Smooth muscle cell (in vitro differentiated cells): ENCODE measurements around the gene ZSCAN2. TPM values are rescaled to one million over a fixed set of nuclear protein-coding genes. Genes with fewer than 3 reads are reported as not detected.

Experiments used
- DNase-seq: peaks from one replicate; lab custom pipeline; 2025; ENCODE audit not compliant: unreplicated experiment; lab: John Stamatoyannopoulos, UW
- H2AFZ ChIP-seq: fragments of 200-600 bp; sonication (generic); 2 replicates; pipeline ENCODE4 v1.6.0; 2016; ENCODE audit warnings: antibody characterized with exemption, low read depth, mild to moderate bottlenecking
- H3F3A ChIP-seq: fragments of 200-600 bp; sonication (generic); 2 replicates; pipeline ENCODE4 v1.6.0; 2017; ENCODE audit warnings: antibody characterized with exemption, low read depth
- H3K27ac ChIP-seq: fragments of 200-600 bp; sonication (generic); 2 replicates; pipeline ENCODE4 v1.5.1; 2016; ENCODE audit warnings: low read depth, mild to moderate bottlenecking
- H3K27me3 ChIP-seq: fragments of 200-600 bp; sonication (generic); 2 replicates; pipeline ENCODE4 v1.6.1; 2016; ENCODE audit warnings: low read depth, mild to moderate bottlenecking
- H3K36me3 ChIP-seq: fragments of 200-600 bp; sonication (generic); 2 replicates; pipeline ENCODE4 v1.5.1; 2016; ENCODE audit warnings: low read depth
- H3K4me1 ChIP-seq: fragments of 200-600 bp; sonication (generic); 2 replicates; pipeline ENCODE4 v1.5.1; 2016; ENCODE audit warnings: low read depth
- H3K4me2 ChIP-seq: fragments of 200-600 bp; sonication (generic); 2 replicates; pipeline ENCODE4 v1.6.0; 2016; ENCODE audit warnings: mild to moderate bottlenecking
- H3K4me3 ChIP-seq: fragments of 200-600 bp; sonication (generic); 2 replicates; pipeline ENCODE4 v1.5.1; 2016; ENCODE audit warnings: mild to moderate bottlenecking
- H3K79me2 ChIP-seq: fragments of 200-600 bp; sonication (generic); 2 replicates; pipeline ENCODE4 v1.6.0; 2016; ENCODE audit warnings: low read depth, mild to moderate bottlenecking
- H3K9ac ChIP-seq: fragments of 200-600 bp; sonication (generic); 2 replicates; pipeline ENCODE4 v1.6.0; 2016; ENCODE audit warnings: low read depth
- H3K9me3 ChIP-seq: fragments of 200-600 bp; sonication (generic); replicated peaks from 2 replicates; pipeline ENCODE4 v1.5.1; 2016; ENCODE audit warnings: low read depth
- H4K20me1 ChIP-seq: fragments of 200-600 bp; sonication (generic); 2 replicates; pipeline ENCODE4 v1.6.0; 2016; ENCODE audit warnings: low read depth
- CTCF ChIP-seq: fragments of 200-600 bp; sonication (generic); IDR thresholded peaks from 2 replicates; pipeline ENCODE4 v1.5.1; 2017; ENCODE audit warnings: borderline replicate concordance, mild to moderate bottlenecking, antibody characterized with exemption; ENCODE audit not compliant: insufficient read depth, poor library complexity, severe bottlenecking
- WGBS: methylation state at CpG from one replicate; pipeline ENCODE4 v1.1.7; 2016; ENCODE audit warnings: low lambda C conversion rate; 5-methylcytosine and 5-hydroxymethylcytosine counted together
- polyA plus RNA-seq: library from polyadenylated mRNA; unstranded; fragments of >200 nt; fragmentation: Nextera tagmentation; extraction: Ambion mirVana; gene quantifications from 2 replicates; pipeline ENCODE4 v1.2.1, GENCODE V29; 2016
- total RNA-seq: library from RNA; depleted of rRNA; stranded (reverse); fragments of >200 nt; gene quantifications from 2 replicates; pipeline ENCODE4 v1.2.3, GENCODE V29; 2014

The ZSCAN2 gene
- total and polyA plus RNA-seq, 2 experiments from 2014 or later = 6.9 to 15.4 TPM

DNA sequence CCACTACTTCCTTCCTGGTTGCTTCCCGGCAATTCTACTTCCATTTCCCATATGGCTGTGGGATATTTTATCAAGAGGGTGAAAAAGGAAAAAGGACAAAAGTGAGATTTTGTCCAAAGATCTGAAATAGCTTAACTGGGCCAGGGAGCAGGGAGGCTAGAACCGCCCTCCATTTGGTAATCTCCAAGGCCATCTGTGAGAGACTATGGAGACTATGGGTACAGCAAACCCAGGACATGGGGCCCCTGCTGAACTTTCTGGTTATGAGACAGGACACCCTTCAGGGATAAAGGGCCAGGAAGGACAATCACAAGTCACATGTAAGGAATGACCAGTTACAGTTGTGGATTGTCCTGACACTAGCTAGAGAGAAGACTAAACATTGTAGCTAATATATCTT, 24.3 kb downstream of the ZSCAN2 start:
- Histone ChIP-seq H3K27me3 (no peaks in the 10 kb centered on the region), H3K4me3 (no peak overlapping the region), H3K4me2 (no peak overlapping the region), H4K20me1 (no peaks in the 10 kb centered on the region), H3K36me3 (peaks cover 26% of the 10 kb centered on the region), H3K27ac (no peak overlapping the region), H3F3A (no peaks in the 10 kb centered on the region), H3K9ac (no peak overlapping the region), H3K4me1 (no peaks in the 10 kb centered on the region), H3K9me3 (peaks cover 21% of the 10 kb centered on the region), H2AFZ (no peak overlapping the region), H3K79me2 (no peaks in the 10 kb centered on the region)
- no peak for TF ChIP-seq CTCF
- DNase-seq = no peak
- 94% methylated on average over 2 of the region's 2 CpGs for WGBS

DNA sequence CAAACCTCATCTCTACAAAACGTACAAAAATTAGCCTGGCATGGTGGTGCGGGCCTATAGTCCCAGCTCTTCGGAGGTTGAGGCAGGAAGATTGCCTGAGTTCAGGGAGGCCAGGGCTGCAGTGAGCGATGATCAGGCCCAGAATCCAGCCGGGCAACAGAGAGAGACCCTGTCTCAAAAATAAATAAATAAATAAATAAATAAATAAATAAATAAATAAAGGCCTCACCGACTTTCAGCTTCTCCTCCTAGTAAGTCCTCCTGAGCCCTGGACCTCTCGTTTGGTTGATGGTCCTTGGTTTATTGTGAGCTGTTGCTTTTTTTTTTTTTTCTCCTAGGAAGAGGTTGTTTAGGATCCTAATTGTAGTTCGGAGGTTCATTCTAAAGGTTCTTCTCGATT, 28.2 kb downstream of the ZSCAN2 start:
- H3K79me2 ChIP-seq = peaks cover 10% of the 10 kb centered on the region
- no peak overlapping the region for H2AFZ ChIP-seq
- H3K4me3 ChIP-seq = no peak overlapping the region
- peaks cover 21% of the 10 kb centered on the region for H4K20me1 ChIP-seq
- TF ChIP-seq CTCF = no peak
- H3K9ac ChIP-seq = no peak overlapping the region
- H3K27ac ChIP-seq = no peak overlapping the region
- peaks cover 11% of the 10 kb centered on the region for H3K4me1 ChIP-seq
- H3K27me3 ChIP-seq = no peaks in the 10 kb centered on the region
- 95% methylated on average over 9 of the region's 9 CpGs for WGBS
- H3K36me3 ChIP-seq = no peaks in the 10 kb centered on the region
- H3F3A ChIP-seq = peaks cover 6% of the 10 kb centered on the region
- no peak overlapping the region for H3K4me2 ChIP-seq
- no peaks in the 10 kb centered on the region for H3K9me3 ChIP-seq
- DNase-seq = no peak

DNA sequence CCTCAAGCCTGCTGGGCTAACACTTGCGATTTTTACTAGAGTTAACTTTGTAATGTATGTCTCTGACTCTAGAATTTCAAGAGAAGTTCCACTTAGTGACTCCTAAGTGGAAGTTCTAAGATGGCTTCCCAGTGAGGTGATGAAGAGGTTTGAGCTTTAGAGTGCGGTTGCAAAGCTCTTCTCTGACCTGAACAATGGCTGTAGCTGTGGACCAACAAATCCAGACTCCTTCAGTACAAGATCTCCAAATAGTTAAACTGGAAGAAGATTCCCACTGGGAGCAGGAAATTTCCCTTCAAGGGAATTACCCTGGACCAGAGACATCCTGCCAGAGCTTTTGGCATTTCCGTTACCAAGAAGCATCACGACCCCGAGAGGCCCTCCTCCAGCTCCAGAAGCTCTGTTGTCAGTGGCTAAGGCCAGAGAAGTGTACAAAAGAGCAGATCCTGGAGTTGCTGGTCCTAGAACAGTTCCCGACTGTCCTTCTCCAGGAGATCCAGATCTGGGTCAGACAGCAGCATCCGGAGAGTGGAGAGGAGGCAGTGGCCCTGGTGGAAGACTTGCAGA, 31.0 kb downstream of the ZSCAN2 start:
- peaks cover 20% of the 10 kb centered on the region for H3K4me1 ChIP-seq
- no peak for DNase-seq
- 51% methylated on average over 7 of the region's 7 CpGs for WGBS

More for the DNA sequence above, 31.0 kb downstream of the ZSCAN2 start:
- no peaks in the 10 kb centered on the region for H3K9me3 ChIP-seq
- H3F3A ChIP-seq = peaks cover 6% of the 10 kb centered on the region
- no peaks in the 10 kb centered on the region for H3K27me3 ChIP-seq
- peak overlapping the region; percentile 95 for H3K4me2 ChIP-seq
- peaks cover 46% of the 10 kb centered on the region for H4K20me1 ChIP-seq
- H3K36me3 ChIP-seq = no peaks in the 10 kb centered on the region
- peaks cover 23% of the 10 kb centered on the region for H3K79me2 ChIP-seq
- peak overlapping the region; percentile 58 for H3K9ac ChIP-seq
- H3K4me3 ChIP-seq = peak overlapping the region; percentile 67
- H3K27ac ChIP-seq = peak overlapping the region; percentile 53
- peak overlapping the region; percentile 93 for H2AFZ ChIP-seq
- no peak for TF ChIP-seq CTCF
